Measurements from ENCODE around the gene SKI. TPM values are rescaled to one million over a fixed set of nuclear protein-coding genes. Genes with fewer than 3 reads are reported as not detected.

The SKI gene
- polyA plus RNA-seq, 3 donors, result 0.20 to 6.6 (median 0.25) TPM

DNA sequence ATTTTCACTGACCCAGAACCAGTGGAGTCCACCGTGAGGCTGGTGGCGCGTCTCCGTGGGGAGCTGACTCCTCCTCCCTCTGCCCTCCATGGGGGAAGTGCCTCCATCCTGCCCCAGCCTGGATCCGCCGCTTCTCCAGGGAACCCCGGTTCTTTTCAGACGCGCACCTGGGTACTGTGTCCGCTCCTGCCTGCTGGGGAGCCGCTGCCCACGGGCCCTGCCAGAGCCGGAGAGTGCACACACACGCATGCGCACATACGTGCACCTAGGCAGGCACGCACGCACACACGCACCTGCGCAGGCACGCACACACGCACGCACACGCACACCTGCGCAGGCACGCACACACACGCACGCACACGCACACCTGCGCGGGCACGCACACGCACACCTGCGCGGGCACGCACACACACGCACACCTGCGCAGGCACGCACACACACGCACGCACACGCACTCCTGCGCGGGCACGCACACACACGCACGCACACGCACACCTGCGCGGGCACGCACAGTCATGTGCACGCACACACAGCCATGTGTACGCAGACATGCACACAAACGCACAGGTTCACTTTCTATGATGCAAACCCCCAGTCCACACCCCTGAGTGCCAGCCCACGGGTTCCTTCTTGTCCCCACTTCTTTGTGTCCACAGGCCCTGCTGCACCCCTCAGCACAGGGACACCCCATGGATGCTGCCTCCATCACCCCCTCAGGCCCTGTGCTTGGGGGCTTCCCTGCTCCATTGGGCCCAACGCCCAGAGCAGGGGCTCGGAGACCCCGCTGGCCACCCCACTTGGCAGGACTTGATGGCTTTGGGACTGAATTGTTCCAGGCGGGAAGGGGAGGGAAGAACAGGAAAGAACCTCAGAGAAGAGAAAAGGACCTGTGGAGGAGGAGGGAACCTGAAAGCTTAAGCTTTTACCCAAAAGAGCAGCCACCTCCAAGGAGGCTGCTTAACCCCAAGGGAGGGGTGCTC is 120.5 kb downstream of the SKI start:
- no peaks in the 10 kb centered on the region for H4K20me1 ChIP-seq (ENCODE audit: insufficient read depth, low read length)
- H3K36me3 ChIP-seq (replicated peaks in 1 of 2; ENCODE audit: control insufficient read depth in 1 of 2, insufficient read depth in 2 of 2, low read length in 2 of 2), result no peaks in the 10 kb centered on the region
- Mint-ChIP-seq H3K4me1 (no peaks in the 10 kb centered on the region), H3K27ac (no peak overlapping the region), H3K36me3 (no peaks in the 10 kb centered on the region), H3K4me3 (no peak overlapping the region), H3K9me3 (peaks cover 0 to 1% (median 0%) of the 10 kb centered on the region in 7 donors), H3K27me3 (ENCODE audit: low read depth in 3 of 3) (peaks cover 2 to 7% (median 5%) of the 10 kb centered on the region in 3 donors)
- intact Hi-C loops (cut with micrococcal nuclease), result no loop called here
- H3K4me2 ChIP-seq (replicated peaks; ENCODE audit: extremely low read depth, low read length, poor library complexity, severe bottlenecking), result no peak overlapping the region
- TF ChIP-seq, protein P1, sequence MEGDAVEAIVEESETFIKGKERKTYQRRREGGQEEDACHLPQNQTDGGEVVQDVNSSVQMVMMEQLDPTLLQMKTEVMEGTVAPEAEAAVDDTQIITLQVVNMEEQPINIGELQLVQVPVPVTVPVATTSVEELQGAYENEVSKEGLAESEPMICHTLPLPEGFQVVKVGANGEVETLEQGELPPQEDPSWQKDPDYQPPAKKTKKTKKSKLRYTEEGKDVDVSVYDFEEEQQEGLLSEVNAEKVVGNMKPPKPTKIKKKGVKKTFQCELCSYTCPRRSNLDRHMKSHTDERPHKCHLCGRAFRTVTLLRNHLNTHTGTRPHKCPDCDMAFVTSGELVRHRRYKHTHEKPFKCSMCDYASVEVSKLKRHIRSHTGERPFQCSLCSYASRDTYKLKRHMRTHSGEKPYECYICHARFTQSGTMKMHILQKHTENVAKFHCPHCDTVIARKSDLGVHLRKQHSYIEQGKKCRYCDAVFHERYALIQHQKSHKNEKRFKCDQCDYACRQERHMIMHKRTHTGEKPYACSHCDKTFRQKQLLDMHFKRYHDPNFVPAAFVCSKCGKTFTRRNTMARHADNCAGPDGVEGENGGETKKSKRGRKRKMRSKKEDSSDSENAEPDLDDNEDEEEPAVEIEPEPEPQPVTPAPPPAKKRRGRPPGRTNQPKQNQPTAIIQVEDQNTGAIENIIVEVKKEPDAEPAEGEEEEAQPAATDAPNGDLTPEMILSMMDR (IDR thresholded peaks at IDR 0.05), result no peak
- no peak overlapping the region for H3K4me3 ChIP-seq (replicated peaks in 1 of 3; ENCODE audit: low read depth in 2 of 3, low read length in 3 of 3)
- H3K27ac ChIP-seq (ENCODE audit: low read depth in 1 of 2, low read length in 2 of 2), result no peak overlapping the region
- H3K79me2 ChIP-seq (ENCODE audit: insufficient read depth, low read length), result no peaks in the 10 kb centered on the region
- no peak overlapping the region for H3K9ac ChIP-seq (ENCODE audit: insufficient read depth, low read length, poor library complexity, severe bottlenecking)
- no peak for DNase-seq
- H2AFZ ChIP-seq (ENCODE audit: insufficient read depth, low read depth, low read length, poor library complexity, severe bottlenecking), result no peak overlapping the region
- no peaks in the 10 kb centered on the region for H3K27me3 ChIP-seq (ENCODE audit: control insufficient read depth in 2 of 2, insufficient read depth in 2 of 2, low read length in 2 of 2)
- WGBS (ENCODE audit: insufficient coverage), result 91% methylated on average over 38 of the region's 59 CpGs
- no peaks in the 10 kb centered on the region for H3K9me3 ChIP-seq (replicated peaks in 1 of 2; ENCODE audit: control insufficient read depth in 1 of 2, insufficient read depth in 1 of 2, low read length in 2 of 2)
- no peaks in the 10 kb centered on the region for H3K4me1 ChIP-seq (ENCODE audit: control insufficient read depth in 1 of 2, insufficient read depth in 2 of 2, low read length in 2 of 2)

- DNase-seq, result no peak
- TF ChIP-seq, protein P1 (IDR thresholded peaks at IDR 0.05), result no peak
- no peaks in the 10 kb centered on the region for H3K36me3 ChIP-seq (replicated peaks in 1 of 2; ENCODE audit: control insufficient read depth in 1 of 2, insufficient read depth in 2 of 2, low read length in 2 of 2)
Measured at GRCh38 chr1:2349806-2350205, 121.7 kb downstream of the SKI start.

More at GRCh38 chr1:2349806-2350205, 121.7 kb downstream of the SKI start:
- H3K4me3 ChIP-seq (replicated peaks in 1 of 3; ENCODE audit: low read depth in 2 of 3, low read length in 3 of 3), result no peak overlapping the region
- 93% methylated on average over 8 of the region's 9 CpGs for whole genome bisulfite sequencing (ENCODE audit: insufficient coverage)
- H3K79me2 ChIP-seq (ENCODE audit: insufficient read depth, low read length), result no peaks in the 10 kb centered on the region
- H3K9ac ChIP-seq (ENCODE audit: insufficient read depth, low read length, poor library complexity, severe bottlenecking), result no peak overlapping the region
- H3K4me2 ChIP-seq (replicated peaks; ENCODE audit: extremely low read depth, low read length, poor library complexity, severe bottlenecking), result no peak overlapping the region
- Mint-ChIP-seq H3K27ac (no peak overlapping the region), H3K27me3 (ENCODE audit: low read depth in 3 of 3) (peaks cover 2 to 7% (median 5%) of the 10 kb centered on the region in 3 donors), H3K36me3 (no peaks in the 10 kb centered on the region), H3K4me3 (no peak overlapping the region), H3K9me3 (peaks cover 0 to 2% (median 0%) of the 10 kb centered on the region in 7 donors), H3K4me1 (no peaks in the 10 kb centered on the region)
- H3K9me3 ChIP-seq (replicated peaks in 1 of 2; ENCODE audit: control insufficient read depth in 1 of 2, insufficient read depth in 1 of 2, low read length in 2 of 2), result no peaks in the 10 kb centered on the region
- H4K20me1 ChIP-seq (ENCODE audit: insufficient read depth, low read length), result no peaks in the 10 kb centered on the region
- no peaks in the 10 kb centered on the region for H3K27me3 ChIP-seq (ENCODE audit: control insufficient read depth in 2 of 2, insufficient read depth in 2 of 2, low read length in 2 of 2)
- H3K4me1 ChIP-seq (ENCODE audit: control insufficient read depth in 1 of 2, insufficient read depth in 2 of 2, low read length in 2 of 2), result no peaks in the 10 kb centered on the region
- H2AFZ ChIP-seq (ENCODE audit: insufficient read depth, low read depth, low read length, poor library complexity, severe bottlenecking), result no peak overlapping the region
- intact Hi-C loops (cut with micrococcal nuclease), result no loop called here
- no peak overlapping the region for H3K27ac ChIP-seq (ENCODE audit: low read depth in 1 of 2, low read length in 2 of 2)

Measured in CD14-positive monocyte (primary cell).